ENCODE measurements around the gene EEF1A2.
"Not testable (repeated sequence)": the region's sequence is repeated elsewhere in the genome, so short reads cannot be mapped to it uniquely, and the experiment has no call there.

The EEF1A2 gene

GRCh38 chr20:63520504-63520933 lies 21.6 kb upstream of the EEF1A2 start, which contains the start of gene PPDPF:
Gene PPDPF (plus strand): TSS chr20:63520765. CDS start chr20:63521309, 544 bp downstream.
- DNase-seq (ENCODE audit: low read depth, low spot score), result peak; percentile 58

- DNase-seq (ENCODE audit: low read depth, low spot score), result no peak
Measured at GRCh38 chr20:63519668-63520503, 21.0 kb upstream of the EEF1A2 start.

GRCh38 chr20:63518946-63519667 lies 20.2 kb upstream of the EEF1A2 start:
- no peak for DNase-seq (ENCODE audit: low read depth, low spot score)

- DNase-seq (ENCODE audit: low read depth, low spot score), result no peak
Measured at GRCh38 chr20:63518351-63518861, 19.5 kb upstream of the EEF1A2 start.

- no peak for DNase-seq (ENCODE audit: low read depth, low spot score)
Measured at GRCh38 chr20:63517376-63518309, 18.8 kb upstream of the EEF1A2 start.

- not testable (repeated sequence) for DNase-seq (ENCODE audit: low read depth, low spot score)
Measured at GRCh38 chr20:63514520-63514919, 15.6 kb upstream of the EEF1A2 start.

GRCh38 chr20:63513207-63513606 lies 14.3 kb upstream of the EEF1A2 start:
- no peak for DNase-seq (ENCODE audit: low read depth, low spot score)

- DNase-seq (ENCODE audit: low read depth, low spot score), result no peak
Measured at GRCh38 chr20:63509088-63509564, 10.2 kb upstream of the EEF1A2 start.

- DNase-seq (ENCODE audit: low read depth, low spot score), result no peak
Measured at GRCh38 chr20:63508072-63508768, 9.3 kb upstream of the EEF1A2 start.

GRCh38 chr20:63507083-63507743 lies 8.3 kb upstream of the EEF1A2 start:
- DNase-seq (ENCODE audit: low read depth, low spot score), result no peak

GRCh38 chr20:63505723-63506122 lies 6.8 kb upstream of the EEF1A2 start:
- no peak for DNase-seq (ENCODE audit: low read depth, low spot score)

GRCh38 chr20:63505281-63505680 lies 6.4 kb upstream of the EEF1A2 start:
- DNase-seq (ENCODE audit: low read depth, low spot score), result no peak

- DNase-seq (ENCODE audit: low read depth, low spot score), result no peak
Measured at GRCh38 chr20:63504642-63505041, 5.8 kb upstream of the EEF1A2 start.

GRCh38 chr20:63503524-63503923 lies 4.6 kb upstream of the EEF1A2 start:
- no peak for DNase-seq (ENCODE audit: low read depth, low spot score)

- no peak for DNase-seq (ENCODE audit: low read depth, low spot score)
Measured at GRCh38 chr20:63502671-63503172, 3.8 kb upstream of the EEF1A2 start.

GRCh38 chr20:63501818-63502670 lies 3.2 kb upstream of the EEF1A2 start:
- DNase-seq (ENCODE audit: low read depth, low spot score), result no peak

GRCh38 chr20:63500902-63501817 lies 2.3 kb upstream of the EEF1A2 start:
- no peak for DNase-seq (ENCODE audit: low read depth, low spot score)
